HG02970 (cell line): ENCODE measurements around the gene SLC44A3.

Source experiments
- ATAC-seq: cut with Tn5 transposase; IDR thresholded peaks from one replicate; pipeline ENCODE4 v1.9.1; 2021; ENCODE audit warnings: mild to moderate bottlenecking, moderate library complexity, moderate number of reproducible peaks; ENCODE audit not compliant: unreplicated experiment, low FRiP score

The SLC44A3 gene

GRCh38 chr1:94871031-94871430, 50.9 kb downstream of the SLC44A3 start:
- ATAC-seq, result no peak

GRCh38 chr1:94872771-94873495, 52.8 kb downstream of the SLC44A3 start:
- ATAC-seq, result no peak

- ATAC-seq, result no peak
These were observed 53.6 kb downstream of the SLC44A3 start for GRCh38 chr1:94873520-94874351.

- ATAC-seq, result no peak
These were observed 54.3 kb downstream of the SLC44A3 start for GRCh38 chr1:94874423-94874822.

- no peak for ATAC-seq
These were observed 55.6 kb downstream of the SLC44A3 start for GRCh38 chr1:94875794-94876193.

- ATAC-seq, result no peak
These were observed 56.2 kb downstream of the SLC44A3 start for GRCh38 chr1:94876362-94876761.

- ATAC-seq, result no peak
These were observed 58.2 kb downstream of the SLC44A3 start for GRCh38 chr1:94878329-94878728.

GRCh38 chr1:94883691-94884090, 63.5 kb downstream of the SLC44A3 start:
- peak; percentile 55 for ATAC-seq

GRCh38 chr1:94884106-94884505, 63.9 kb downstream of the SLC44A3 start:
- no peak for ATAC-seq

- ATAC-seq, result no peak
These were observed 64.3 kb downstream of the SLC44A3 start for GRCh38 chr1:94884507-94884906.

- no peak for ATAC-seq
These were observed 66.2 kb downstream of the SLC44A3 start for GRCh38 chr1:94886361-94886760.

- ATAC-seq, result no peak
These were observed 66.9 kb downstream of the SLC44A3 start for GRCh38 chr1:94887106-94887505.

- no peak for ATAC-seq
These were observed 67.5 kb downstream of the SLC44A3 start for GRCh38 chr1:94887603-94888171.

- ATAC-seq, result no peak
These were observed 68.0 kb downstream of the SLC44A3 start for GRCh38 chr1:94888201-94888600.

- ATAC-seq, result no peak
These were observed 72.6 kb downstream of the SLC44A3 start for GRCh38 chr1:94892604-94893254.

GRCh38 chr1:94894630-94895029, 74.5 kb downstream of the SLC44A3 start:
- ATAC-seq, result no peak

GRCh38 chr1:94895518-94895917, 75.4 kb downstream of the SLC44A3 start:
- ATAC-seq, result no peak

GRCh38 chr1:94898491-94899385, 78.6 kb downstream of the SLC44A3 start:
- ATAC-seq, result no peak

GRCh38 chr1:94899756-94900155, 79.6 kb downstream of the SLC44A3 start:
- ATAC-seq, result no peak

- no peak for ATAC-seq
These were observed 81.7 kb downstream of the SLC44A3 start for GRCh38 chr1:94901841-94902240.
